NOMO-1 treated with DMSO at 0.1 percent for 48 hours (cell line): Measurements from ENCODE around the gene ZSCAN22.
"Not testable (repeated sequence)": the region's sequence is repeated elsewhere in the genome, so short reads cannot be mapped to it uniquely, and the experiment has no call there.

Experiments
- DNase-seq: peaks from one replicate; lab custom pipeline; 2025; ENCODE audit not compliant: unreplicated experiment; lab: John Stamatoyannopoulos, UW

ZSCAN22 gene

DNA sequence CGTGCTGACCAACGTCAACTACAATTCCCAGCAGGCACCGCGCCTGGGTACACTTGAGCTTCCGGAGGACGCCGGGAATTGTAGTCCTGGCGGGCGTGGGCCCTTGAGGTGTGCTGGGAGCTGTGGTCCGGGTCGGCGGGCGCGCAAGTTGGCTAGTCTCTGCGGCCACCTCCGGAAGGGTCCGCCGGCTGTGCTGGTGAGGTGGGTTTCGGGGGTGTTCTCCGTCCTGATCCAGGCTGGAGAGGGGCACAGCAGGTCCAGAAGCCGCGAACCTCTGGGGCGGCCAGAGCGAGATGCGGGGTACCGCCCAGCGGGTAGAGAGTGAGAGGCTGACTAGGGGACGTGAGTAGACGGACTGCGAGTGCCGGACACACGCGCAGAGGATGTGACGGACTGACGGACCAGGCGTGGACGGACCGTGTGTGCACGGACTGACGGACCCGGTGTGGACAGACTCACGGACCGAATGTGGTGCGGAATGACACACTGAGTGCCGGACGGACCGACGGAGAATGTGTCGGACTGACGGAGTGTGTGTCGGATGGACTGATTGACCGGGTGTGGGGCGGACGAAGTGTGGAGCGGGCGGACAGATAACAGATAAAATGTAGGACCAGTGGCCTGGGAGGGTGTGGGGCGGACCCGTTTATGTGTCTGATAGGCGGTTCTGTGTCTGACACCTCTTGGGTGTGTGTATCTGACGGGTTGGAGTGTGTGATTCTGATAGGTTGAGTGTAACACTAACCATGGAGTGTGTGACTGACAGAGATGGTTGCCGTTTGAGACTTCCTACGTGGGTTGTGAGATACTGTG, at the start of gene ZSCAN22:
ZSCAN22 (plus strand) TSS at position 81 of the 813 bp plus-strand sequence. CDS start 7,809 bp downstream, outside the sequence.
- DNase-seq, result peak; percentile 89

DNA sequence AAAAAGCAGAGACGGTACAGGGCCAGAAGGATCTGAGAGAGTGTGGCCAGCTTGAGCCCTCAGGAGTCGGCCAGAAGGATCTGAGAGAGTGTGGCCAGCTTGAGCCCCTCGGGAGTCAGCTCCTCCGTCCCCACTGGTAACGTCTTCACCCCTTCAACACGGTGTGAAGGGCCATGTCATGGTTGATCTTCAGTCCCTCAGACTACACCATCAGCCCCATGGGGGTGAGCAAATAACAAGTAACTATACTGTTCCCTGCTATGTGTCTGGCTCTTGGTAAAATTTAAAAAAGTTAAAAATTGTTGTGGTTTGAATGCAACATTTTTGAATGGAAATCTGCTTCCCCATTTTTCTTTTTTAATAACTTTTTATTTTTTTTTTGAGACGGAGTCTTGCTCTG, 49.6 kb upstream of the ZSCAN22 start:
- no peak for DNase-seq

DNA sequence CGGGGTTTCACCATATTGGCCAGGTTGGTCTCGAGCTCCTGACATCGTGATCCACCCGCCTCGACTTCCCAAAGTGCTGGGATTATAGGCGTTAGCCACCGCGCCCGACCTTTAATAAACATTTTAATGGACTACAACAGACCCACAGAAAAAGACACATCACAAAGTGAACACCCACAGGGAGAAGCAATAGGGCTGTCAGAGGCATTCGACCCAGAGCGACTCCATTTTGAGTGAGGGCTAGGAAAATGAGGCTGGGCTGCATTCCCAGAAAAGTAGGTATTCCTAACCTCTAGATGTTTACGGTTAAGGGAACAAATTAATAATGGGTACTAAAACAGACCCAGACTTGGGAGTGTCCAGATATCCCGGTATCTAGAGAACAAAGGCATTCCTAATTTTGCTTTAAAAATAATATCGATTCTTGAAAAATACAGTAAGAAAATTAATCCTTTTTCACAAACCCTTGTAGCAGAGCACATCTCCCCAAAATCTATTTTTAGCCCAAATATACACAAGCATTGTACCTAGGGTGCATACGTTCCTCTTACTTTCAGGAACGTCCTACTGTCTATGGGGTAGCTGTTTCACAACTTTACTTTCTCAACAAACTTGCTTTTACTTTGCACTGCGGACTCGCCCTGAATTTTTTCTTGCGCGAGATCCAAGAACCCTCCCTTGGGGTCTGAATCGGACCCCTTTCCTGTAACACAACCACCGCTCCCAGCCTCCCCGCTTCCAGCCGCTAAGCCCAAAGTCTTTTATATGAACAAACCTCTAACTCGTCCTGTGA, 48.9 kb upstream of the ZSCAN22 start:
- peak; percentile 51 for DNase-seq

DNA sequence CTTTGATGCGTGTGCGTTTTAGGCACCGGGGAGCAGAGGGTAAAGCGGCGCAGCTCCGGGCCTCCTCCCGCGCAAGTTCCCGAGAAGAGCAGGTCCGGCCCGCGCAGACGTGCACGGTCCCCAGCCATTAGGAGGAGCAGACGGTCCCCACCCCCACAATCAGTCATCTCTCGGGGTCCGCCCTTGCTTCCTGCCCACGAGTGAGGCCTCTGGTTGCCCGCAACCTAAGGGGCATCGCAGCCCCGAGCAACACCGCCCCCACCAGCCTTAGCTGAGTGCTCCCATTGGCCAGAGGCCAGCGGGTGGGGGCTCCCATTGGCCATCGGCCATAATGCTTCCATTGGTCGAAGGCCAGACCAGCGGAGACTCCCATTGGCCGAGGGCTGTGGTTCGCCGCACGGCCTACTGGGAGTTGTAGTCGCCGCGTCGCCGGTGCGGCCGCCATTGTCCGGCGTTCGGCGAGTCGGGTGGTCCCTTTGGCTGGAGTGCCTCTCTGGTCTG, 48.2 kb upstream of the ZSCAN22 start, which contains the start of gene ZNF8:
ZNF8 (plus strand) TSS at position 415 of the 501 bp plus-strand sequence. CDS start 127 bp downstream, outside the sequence.
- DNase-seq, result peak; percentile 98

DNA sequence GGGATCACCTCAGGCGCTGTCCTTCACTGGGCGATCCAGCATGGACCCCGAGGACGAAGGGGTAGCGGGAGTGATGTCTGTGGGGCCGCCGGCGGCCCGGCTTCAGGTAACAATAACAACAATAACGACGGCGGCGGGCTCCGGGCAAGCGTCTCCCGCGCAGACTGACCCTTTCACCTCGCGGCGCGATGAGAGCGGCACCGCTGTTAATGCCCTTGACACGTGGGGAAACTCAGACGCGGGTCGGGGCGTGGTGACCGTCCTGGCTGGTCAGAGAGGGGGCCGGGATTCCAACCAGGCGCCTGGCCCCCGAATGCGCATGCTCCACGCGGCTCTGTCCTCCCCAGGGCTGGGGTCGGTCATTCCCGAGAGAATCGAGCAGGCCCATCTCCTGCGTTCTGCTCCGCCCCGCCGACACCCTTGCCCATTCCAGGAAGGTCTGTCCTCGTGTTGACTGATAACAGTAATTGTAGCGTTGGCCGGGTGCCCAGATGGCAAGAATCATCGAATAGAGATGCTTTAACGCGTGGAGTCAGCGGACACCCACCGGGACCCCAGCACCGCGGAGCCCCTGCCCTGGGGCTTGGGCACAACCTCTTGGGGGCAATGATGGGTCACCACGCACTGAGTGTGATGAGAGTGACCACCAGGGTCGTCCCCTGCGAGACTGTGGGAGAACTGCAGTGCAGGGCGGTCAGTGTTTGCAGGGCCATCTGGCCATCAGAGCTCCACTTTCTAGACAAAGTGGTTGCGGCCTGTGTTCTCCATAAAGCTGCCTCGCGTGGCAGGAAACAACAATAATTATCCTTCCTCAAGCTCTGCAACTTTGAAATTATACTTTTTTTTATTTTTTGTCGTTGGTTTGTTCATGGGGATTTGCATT, 47.5 kb upstream of the ZSCAN22 start:
- DNase-seq, result no peak

DNA sequence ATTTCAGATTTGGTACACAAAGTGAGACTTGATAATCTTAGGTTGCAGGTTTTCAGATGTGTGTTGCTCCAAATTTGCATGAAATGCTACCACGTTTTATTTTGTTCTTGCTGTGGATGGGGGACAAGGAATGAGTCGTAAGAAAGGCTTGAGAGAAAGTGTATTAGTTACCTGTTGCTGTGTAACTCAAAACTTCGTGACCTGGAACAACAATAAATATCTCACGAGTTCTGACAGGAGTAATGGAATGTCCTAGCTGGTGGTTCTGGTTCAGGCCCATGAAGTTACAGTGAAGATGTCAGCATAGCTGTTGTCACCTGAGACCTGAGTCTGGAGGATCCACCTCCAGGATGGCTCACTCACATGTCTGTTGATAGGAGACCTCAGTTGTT, 46.9 kb upstream of the ZSCAN22 start:
- no peak for DNase-seq

DNA sequence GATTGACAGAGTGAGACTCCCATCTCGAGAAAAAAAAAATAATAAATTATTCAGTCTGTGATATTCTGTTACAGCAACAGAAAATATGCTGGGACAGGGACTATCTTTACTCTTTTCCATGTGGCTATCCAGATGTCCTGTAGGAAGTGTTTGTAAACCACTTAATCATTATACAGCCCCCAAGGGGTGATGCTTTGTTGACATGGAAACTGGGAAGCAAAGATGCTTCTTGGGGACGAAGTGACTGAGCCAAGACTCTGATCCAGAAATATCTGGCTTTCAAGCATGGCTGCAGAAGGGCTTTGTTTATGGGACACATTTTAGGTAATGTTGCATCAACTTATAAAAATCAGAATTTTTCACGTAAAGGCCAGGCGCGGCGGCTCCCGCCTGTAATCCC, 42.6 kb upstream of the ZSCAN22 start:
- no peak for DNase-seq

DNA sequence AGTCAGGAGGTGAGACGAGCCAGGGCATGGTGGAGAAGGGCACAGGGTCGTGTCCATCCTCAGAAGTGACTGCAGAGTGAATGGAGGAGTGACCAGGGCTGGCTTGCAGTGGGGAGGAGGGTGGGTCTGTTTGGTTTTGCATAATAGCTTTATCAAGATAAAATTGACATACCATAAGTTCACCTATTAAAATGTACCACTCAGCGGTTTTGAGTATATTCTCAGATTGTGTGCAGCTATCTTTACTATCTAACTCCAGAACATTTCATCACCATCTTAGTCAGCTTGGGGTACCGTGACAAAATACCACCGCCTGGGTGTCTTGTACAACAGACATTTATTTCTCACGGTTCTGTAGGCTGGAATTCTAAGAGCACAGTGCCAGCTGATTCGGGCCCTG, 34.9 kb upstream of the ZSCAN22 start:
- no peak for DNase-seq

DNA sequence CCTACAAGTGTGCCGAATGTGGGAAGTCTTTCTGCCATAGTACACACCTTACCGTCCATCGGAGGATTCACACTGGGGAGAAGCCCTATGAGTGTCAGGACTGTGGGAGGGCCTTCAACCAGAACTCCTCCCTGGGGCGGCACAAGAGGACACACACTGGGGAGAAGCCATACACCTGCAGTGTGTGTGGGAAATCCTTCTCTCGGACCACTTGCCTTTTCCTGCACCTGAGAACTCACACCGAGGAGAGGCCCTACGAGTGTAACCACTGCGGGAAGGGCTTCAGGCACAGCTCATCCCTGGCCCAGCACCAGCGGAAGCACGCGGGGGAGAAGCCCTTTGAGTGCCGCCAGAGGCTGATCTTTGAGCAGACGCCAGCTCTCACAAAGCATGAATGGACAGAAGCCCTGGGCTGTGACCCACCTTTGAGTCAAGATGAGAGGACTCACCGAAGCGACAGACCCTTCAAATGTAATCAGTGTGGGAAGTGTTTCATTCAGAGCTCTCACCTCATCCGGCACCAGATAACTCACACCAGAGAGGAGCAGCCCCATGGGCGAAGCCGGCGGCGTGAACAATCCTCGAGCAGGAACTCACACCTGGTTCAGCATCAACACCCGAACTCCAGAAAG, 31.9 kb upstream of the ZSCAN22 start:
- DNase-seq, result no peak

DNA sequence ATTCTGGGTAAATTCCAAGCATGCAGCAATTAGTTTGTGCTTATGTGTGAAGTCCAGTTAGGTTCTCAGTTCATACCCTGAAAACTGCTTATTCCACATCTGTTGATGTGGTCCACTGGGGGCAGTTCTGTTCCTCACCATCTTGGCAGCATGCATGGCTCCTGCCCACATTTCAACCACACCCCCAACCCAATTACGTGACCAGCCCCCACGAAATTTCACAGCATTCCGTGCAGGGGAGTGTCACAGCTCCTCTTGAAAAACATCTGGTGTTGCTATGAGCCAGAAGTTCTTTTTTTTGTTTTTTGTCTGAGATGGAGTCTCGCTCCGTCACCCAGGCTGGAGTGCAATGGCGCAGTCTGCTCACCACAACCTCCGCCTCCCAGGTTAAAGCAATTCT, 30.7 kb upstream of the ZSCAN22 start:
- DNase-seq, result no peak

DNA sequence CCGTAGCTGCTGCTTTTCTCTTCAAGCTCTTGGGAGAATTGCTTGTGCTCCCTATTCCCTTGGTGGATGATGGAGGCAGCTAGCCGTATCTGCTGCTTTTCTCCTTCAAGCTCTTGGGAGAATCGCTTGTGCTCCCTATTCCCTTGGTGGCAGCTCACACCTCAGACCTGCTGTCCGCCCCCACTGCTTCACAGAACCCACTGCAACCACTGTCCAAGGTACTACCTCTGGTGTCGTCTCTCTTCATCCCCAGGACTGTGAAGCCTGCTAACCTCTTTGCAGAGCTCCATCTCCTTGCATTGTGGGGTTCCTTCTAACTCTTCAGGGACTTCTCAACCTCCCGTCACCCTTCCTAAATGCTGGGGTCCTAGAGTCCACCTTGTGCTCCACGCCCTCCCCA, 26.2 kb upstream of the ZSCAN22 start:
- no peak for DNase-seq

DNA sequence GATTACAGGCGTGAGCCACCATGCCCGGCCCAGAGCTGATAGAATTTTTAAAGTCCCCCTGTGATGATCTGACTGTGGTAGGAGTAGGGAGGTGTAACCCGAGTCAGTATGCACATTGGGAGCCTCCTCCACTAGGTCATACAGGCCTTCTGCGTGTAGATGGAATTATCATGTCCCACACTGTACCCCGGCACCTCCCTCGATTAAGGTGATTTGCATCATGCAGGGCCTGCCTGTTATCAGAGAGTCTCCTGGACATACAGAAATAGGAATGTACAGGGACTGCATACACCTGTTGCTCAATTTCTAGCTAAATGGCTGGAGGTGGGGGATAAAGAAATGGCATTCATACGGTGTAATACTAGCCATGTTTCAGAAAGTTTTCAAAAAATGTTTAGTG, 22.5 kb upstream of the ZSCAN22 start:
- DNase-seq, result no peak

DNA sequence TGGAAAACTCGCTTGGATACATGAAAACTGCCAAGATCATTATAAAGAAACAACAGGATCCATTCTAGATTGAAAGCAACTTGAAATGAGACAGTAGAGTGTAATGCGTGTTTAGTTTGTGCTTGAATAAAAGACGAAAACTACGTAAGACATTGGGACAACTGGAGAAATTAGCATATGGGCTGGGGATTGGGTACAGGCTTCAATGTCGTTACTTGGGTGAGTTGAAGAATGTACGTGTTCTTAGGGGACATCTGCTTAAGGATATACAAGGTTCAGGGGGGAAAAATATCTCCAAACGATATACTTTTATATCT, 22.1 kb upstream of the ZSCAN22 start:
- no peak for DNase-seq

DNA sequence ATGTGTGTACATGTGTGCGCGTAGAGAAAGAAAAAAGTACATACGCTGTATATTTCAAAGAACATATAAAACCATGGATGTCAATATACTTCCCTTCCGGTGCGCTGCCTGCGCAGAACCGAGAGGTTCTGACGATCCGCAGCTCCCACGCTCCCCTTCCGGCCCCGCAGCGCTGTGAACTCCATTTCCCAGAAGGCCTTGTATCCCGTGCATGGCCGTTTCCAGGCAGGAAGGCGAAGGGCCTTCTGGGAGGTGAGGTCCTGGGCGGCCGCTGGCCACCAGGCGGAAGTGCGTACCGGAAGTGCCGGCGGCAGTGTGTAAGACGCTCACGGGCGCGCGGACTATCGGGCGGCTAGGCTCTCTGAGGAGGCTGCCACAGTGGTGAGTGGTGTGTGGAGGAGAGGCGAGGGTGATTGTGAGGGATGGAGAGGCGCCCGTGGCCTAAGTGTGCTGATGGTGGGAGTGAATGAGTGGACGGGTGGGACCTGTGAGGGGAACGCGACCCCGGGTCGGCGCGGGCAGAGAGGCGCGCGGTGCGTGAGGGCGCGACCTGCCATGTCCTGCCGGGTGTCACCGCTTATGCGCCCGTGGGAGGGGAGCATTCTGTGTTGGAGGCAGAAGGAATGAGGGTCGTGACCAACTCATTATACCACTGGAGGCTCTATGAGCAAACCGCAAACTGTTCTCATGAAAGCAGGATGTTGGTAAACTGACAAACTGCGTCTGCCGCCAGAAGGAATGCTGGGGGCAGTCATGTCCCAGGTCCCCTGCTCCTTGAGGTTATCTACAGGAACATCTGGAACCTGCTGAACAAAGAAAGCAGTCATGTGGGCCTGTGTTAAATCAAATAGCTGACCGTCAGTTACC, 21.5 kb upstream of the ZSCAN22 start, which contains the start of gene ERVK3-1:
ERVK3-1 (plus strand) TSS at position 313 of the 867 bp plus-strand sequence. CDS start 6,792 bp downstream, outside the sequence.
- peak; percentile 97 for DNase-seq

DNA sequence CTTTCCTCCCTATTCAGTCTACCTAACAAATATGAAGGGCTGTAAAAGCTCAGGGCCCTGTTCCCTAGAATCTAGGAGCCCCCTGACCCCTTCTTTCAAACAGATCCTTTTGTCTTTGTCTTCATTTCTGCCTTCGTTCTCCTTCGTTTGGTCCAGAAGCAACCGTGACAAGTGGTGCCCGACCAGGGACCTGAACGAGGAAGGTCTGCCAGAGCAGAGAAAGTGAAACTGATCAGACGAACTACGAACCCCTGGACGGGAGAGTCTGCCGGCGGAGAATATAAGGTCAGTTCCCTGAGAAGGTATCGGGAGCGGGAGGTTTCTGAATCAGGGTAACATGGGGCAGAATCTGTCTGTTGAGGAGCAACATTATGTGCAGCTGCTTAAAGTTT, 20.9 kb upstream of the ZSCAN22 start:
- peak; percentile 24 for DNase-seq

DNA sequence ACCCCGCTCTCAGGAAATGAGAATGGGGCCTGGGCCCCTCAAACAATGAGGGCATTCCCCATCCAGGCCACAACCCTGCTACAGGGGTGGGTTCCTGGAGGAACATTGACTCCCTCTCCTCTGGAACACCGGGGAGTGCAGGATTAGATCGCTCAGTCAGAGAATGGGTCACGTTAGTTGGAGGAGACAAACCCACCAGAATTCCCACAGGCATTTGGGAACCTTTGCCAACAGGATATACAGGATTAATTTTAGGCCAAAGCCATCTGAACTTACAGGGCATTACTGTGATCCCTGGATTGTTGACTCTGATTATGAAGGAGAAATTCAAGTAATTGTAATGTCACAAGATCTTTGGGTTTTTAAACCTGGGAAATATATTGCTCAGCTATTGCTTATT, 19.1 kb upstream of the ZSCAN22 start:
- no peak for DNase-seq

DNA sequence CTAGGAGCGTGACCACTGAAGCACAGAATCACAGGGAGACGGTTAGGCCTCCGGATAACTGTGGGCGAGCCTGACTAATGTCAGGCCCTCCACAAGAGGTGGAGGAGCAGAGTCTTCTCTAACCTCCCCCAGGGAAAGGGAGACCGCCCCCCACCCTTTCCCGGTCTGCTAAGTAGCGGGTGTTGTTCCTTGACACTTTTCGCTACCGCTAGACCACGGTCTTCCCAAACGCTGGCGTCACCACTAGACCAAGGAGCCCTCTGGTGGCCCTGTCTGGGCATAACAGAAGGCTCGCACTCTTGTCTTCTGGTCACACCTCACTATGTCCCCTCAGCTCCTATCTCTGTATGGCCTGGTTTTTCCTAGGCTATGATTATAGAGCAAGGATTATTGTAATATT, 16.1 kb upstream of the ZSCAN22 start:
- not testable (repeated sequence) for DNase-seq

DNA sequence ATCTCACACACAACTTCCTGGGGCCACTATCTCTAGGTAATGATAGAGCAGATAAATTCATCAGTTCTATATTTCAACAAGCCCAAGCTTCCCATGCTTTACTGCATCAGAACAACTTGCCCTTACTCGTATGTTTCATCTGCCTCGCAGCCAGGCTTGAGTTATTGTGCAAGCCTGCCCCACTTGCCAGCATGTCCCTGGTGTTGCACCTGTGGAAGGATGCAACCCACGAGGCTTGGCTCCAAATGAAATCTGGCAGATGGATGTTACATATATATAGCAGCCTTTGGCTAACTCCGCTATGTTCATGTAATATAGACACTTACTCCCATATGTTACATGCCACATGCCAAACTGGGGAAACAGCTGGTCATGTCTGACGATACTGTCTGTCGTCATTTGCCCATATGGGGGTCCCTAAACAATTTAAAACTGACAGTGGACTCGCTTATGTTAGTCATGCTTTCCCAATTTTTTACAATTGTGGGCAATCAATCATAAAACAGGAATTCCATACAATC, 15.4 kb upstream of the ZSCAN22 start:
- DNase-seq, result no peak

DNA sequence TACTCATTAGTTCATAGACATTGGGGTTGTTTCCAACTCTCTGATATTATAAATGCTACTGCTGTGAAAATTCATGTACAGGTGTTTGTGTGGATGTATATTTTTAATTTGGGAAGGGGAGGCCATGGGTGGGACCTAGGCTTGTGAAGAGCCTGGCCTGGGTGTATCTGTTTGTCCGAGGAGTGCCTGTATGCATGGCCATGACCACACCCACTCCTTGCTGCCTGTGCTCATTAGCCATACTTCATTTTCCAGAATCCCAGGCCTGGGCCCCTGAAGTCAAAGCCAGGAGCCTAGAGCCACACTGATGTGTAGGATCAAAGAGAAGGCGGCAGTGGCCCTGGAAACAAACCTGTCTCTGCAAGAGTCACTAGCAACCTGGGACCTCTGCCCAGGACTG, 11.2 kb upstream of the ZSCAN22 start:
- DNase-seq, result no peak
